IPS DF 19.7 (cell line): ENCODE measurements around the gene VPS8.

Source experiments
- DNase-seq: peaks from one replicate; pipeline ENCODE4 v3.0.0-alpha.2; 2013; ENCODE audit warnings: low read depth, low spot score

The VPS8 gene

DNA sequence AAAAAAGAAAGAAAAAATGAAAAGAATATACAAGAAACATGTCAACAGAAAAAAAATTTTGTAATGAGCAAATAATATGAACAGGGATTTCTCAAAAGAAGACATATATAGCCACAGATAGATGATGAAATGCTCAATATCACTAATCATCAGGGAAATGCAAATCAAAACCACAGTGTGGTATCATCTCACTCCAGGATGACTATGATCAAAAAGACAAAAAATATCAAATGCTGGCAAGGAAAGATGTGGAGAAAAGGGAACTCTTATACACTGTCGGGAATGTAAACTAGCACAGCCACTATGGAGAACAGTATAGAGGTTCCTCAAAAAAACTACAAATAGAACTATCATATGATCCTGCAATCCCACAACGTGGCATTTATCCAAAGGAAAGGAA, 246.8 kb downstream of the VPS8 start:
- DNase-seq: no peak

DNA sequence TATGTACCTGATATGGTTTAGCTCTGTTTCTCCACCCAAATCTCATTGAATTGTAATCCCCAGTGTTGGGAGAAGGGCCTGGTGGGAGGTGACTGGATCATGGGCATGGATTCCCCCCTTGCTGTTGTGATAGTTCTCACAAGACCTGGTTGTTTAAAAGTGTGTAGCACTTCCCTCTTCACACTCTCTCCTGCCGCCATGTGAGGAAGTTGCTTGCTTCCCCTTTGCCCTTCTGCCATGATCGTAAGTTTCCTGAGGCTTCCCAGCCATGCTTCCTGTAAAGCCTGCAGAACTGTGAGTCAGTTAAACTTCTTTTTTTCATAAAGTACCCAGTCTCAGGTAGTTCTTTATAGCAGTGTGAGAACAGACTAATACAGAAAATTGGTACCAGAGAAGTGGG, 247.8 kb downstream of the VPS8 start:
- DNase-seq: no peak

GRCh38 chr3:185060655-185061054, 248.7 kb downstream of the VPS8 start:
- no peak for DNase-seq

DNA sequence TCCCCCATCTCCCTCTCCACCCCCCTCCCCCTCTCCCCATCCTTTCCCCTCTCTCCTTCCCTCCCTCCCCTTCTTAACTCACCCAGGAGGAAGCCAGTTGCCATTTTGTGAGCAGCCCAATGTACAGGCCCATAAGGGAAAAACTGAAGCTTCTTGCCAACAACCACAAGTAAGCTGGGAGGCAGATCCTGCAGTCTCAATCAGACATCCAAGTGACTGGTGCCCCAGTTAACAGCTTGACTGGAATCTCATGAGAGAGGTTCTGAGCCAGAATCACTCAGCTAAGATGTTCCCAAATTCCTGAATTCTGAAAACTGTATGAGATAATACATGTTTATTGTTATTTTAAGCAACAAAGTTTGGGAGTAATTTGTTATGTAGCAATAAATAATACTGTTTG, 250.2 kb downstream of the VPS8 start:
- DNase-seq: no peak

- no peak for DNase-seq
These were observed 251.5 kb downstream of the VPS8 start for GRCh38 chr3:185063431-185063830.

- DNase-seq: no peak
These were observed 253.1 kb downstream of the VPS8 start for GRCh38 chr3:185065059-185065458.

DNA sequence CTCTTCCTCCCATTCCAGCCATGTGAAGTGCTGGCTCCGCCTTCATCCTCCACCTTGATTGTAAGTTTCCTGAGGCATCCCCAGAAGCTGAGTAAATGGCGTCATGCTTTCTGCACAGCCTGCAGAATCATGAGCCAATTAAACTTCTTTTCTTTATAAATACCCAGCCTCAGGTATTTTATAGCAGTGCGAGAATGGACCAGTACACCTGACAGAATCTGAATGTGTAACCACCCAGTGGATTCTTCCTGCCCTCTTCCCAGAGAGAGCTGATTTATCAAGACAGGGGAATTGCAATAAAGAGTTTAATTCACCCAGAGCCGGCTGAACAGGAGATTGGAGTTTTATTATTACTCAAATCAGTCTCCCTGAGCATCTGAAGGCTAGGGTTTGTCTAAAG, 254.3 kb downstream of the VPS8 start:
- no peak for DNase-seq

- DNase-seq: no peak
These were observed 255.2 kb downstream of the VPS8 start for GRCh38 chr3:185067173-185067572.

DNA sequence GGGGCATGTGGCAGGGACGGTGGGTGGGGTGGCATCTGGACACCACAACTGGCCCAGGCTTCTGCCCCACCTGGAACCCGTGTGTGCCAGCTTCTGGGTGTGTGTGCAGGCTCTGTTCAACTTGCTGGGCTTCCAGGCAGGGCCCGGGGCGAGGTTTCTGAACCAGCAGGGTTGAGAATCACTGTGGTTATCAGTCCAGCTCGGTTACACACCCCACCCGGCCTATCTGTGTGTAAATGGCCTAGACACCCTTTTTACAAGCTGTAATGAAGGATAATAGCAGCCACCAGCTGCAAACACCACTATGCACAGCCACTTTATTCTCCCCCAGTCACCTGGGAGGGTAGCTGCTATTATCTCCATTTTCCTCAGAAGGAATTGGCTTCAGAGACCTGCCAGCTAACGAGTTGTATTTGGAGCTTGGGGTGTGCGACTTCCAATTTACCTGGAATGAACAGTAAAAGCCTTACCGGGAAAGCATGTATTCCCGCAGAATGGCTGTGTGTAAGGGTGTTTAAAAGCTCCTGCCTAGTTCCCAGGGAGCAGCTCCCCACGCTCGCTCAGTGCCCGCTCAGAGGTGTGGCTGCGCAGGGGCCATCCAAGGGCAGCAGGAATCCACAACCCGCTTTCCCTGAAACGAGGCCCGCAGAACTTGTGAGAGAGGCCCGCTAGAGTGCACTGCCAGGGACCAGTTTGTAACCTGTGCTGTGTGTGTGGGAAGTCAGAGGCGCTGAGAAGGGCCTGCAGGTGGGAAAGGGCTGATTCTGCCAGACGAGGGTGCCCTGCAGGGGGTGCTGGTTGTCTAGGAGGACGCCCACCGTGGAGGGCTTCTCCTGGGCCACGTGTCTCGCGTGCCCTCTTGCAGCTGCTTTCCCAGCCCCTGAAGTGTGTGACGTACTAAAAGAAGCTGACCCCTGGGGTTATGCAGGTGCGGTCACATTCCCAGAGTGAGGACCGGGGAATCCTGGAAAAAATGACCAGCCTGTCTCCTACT, 257.4 kb downstream of the VPS8 start:
- peak; percentile 52 for DNase-seq

GRCh38 chr3:185070491-185071286, 258.7 kb downstream of the VPS8 start:
- no peak for DNase-seq

- DNase-seq: no peak
These were observed 259.4 kb downstream of the VPS8 start for GRCh38 chr3:185071287-185071800.

GRCh38 chr3:185075547-185075946, 263.6 kb downstream of the VPS8 start:
- DNase-seq: no peak

DNA sequence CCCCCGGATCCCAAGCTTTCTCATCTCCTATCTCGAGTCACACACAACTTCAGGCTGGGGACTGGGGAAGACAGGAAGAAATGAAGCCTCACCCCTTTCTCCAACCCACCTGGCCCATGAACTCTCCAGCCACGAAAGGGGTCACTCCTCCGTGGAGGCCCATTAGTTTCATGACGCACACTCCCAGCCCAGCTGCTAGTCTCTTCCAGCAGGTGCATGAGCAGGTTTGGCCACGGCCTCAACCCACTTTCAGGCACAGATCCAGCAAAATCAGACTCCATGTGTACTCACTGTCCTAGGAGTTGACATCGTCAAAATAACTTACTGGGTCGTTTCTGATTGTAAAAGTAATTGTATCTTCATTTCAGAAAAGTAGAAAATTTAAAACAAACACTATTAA, 264.3 kb downstream of the VPS8 start:
- no peak for DNase-seq

GRCh38 chr3:185079625-185080024, 267.7 kb downstream of the VPS8 start:
- DNase-seq: no peak

DNA sequence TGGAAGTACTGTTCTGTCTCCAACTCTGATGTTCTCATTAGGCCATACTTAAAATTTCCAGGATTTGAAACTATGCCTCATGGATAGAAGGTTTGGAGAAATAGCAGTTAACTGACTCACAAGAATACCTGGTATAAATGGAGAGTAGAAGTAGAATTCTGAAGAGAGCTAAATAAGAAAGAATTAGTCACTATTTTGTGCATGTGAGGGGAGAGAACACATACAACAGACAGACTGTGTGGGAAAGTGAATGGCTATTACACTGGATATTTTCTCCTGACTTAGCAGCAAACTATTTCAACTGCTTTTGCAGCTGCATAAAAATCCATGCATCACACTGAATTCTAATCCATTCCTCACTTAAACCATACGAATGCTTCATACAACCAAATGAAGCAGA, 269.6 kb downstream of the VPS8 start:
- DNase-seq: no peak

DNA sequence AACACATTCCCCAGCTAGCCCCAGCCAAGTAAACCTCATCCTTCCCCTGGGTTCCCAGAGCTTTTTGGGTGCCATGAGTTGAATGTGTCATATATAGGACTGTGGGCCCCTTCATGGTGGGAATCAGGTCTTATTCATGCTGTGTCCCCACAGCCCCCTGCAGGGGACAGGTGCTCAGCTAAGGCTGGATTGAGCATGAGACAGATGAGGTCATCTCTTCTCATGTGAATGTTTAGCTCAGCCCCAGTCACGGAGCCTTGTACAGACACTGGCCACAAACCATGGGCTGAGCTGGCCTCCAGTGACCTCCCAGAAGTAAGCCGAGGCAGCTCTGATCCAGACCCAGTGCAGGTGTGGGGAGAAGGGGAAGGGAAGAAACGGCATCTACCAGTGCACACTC, 270.2 kb downstream of the VPS8 start:
- DNase-seq: no peak

DNA sequence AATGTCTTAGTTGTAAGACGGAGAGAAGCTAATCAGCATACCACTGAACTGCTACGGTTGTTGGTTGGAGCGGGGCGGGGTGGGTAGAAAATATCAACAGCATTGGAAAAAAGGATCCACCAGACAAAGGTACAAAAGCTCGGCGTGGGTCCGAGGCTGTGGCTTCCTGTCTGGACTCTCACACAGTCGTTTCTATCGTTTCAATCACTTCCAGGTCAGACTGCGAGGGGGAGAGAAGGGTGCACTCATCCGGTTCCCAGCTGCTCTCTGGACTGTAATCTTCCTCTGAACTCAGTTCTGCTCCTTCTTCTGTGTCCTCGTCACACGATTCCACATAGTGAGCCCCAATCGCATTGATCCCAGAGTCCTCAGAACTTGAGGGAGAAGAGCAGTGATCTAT, 270.9 kb downstream of the VPS8 start:
- no peak for DNase-seq

DNA sequence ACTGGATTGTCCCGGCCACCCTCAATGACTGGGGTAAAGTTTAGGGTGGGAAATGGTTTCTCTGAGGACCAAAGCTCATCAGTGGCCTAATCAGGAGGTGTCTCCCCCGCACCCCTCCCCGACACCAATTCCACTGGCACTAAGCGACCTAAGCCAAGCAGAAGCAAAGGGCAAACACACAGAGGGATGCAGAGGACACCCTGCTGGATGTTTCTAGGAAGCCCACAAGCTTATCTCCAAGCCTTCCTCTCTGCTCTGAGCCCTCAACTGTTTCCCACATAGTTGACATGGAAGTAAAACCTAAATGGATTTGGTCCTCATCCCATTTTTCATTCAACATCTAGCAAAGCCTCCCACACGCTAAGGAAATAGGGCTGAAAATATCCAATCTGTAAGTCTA, 272.4 kb downstream of the VPS8 start:
- no peak for DNase-seq

GRCh38 chr3:185084901-185085300, 272.9 kb downstream of the VPS8 start:
- no peak for DNase-seq

GRCh38 chr3:185087419-185087818, 275.5 kb downstream of the VPS8 start:
- DNase-seq: no peak

DNA sequence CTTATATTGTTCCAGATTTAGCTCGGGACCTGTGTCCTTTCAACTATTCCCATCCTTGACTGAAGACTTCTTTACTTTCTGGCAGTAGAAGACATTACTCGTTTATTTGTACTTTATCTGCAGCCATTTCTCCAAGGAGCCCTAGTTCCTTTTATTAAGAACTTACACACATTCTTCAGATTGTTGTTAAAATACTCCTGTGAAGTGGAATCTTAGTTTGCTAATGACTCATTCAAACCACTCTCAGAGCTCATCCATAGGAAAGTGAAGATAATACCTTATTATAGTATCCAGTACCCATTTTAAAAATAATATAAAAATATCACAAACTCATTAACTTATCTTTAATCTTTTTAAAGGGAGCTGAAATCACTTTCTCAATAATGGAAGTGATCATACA, 277.4 kb downstream of the VPS8 start:
- no peak for DNase-seq

GRCh38 chr3:185089751-185090150, 277.8 kb downstream of the VPS8 start:
- no peak for DNase-seq

DNA sequence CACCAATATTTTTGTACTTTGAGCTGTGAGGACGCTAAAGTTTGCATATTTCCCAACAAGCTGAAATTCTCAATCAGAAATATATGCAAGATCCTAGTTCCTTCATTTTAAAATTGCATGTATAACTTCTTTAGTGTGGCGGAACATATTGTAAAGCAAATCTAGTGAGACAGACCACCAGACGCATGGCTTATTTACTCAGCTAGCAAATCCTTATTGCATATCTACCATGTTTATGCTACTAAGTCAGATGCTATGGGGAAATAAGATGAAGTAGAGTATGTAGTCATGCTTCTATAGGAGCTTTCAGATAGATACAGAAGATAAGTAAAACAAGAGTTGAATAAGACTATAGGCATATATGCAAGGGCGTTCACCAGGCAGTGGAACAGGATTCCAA, 278.8 kb downstream of the VPS8 start:
- no peak for DNase-seq
